Measurements from ENCODE around the gene KRT14.

DNA sequence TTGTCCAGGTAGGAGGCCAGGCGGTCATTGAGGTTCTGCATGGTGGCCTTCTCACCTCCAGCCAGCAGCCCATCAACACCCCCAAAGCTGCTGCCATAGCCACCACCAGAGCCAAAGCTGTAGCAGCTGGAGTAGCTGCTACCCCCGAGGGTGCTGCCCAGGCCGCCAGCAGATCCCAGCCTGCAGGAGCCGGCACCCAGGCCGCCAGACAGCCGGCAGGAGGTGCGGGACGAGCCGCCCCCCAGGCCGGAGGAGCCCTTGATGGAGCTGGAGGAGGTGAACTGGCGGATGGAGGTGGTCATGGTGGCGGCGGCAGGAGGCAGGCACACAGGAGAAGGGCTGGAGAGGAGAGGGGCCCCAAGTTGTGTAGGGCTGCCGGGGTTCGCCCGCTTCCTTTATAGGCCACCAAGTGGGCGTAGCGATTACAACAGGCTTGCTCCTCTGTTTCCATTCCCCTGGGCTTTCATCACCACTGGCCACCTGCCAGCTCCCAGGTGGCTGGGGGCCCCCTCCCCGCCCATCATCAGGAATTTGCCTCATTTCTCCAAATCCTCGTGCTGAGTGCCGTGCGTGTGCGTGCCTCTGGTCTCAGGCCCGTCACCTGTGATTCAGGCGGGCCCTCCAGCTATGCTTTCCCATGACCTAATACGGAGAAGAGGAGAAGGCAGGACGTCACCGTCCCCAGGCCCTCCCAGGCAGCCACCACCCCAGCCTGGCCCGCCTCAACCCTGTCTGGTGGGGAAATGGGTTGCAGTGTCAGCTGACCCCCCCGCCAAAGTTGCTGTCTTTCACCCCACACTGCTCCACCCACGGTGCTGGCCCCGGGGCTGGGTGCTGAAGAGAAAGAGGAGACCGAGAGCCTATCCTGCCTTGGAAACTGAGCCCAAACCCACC is 37.8 kb upstream of the KRT14 start, which contains the start of gene KRT17:
- TF ChIP-seq, protein P1, sequence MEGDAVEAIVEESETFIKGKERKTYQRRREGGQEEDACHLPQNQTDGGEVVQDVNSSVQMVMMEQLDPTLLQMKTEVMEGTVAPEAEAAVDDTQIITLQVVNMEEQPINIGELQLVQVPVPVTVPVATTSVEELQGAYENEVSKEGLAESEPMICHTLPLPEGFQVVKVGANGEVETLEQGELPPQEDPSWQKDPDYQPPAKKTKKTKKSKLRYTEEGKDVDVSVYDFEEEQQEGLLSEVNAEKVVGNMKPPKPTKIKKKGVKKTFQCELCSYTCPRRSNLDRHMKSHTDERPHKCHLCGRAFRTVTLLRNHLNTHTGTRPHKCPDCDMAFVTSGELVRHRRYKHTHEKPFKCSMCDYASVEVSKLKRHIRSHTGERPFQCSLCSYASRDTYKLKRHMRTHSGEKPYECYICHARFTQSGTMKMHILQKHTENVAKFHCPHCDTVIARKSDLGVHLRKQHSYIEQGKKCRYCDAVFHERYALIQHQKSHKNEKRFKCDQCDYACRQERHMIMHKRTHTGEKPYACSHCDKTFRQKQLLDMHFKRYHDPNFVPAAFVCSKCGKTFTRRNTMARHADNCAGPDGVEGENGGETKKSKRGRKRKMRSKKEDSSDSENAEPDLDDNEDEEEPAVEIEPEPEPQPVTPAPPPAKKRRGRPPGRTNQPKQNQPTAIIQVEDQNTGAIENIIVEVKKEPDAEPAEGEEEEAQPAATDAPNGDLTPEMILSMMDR (IDR thresholded peaks at IDR 0.05), result no peak
- no peak for TF ChIP-seq POLR2A (IDR thresholded peaks at IDR 0.05)
- TF ChIP-seq EP300 (IDR thresholded peaks at IDR 0.05), result no peak

Measured in ovary (tissue), 3 donors.